ENCODE data around the gene ARX.

The ARX gene

GRCh38 chrX:24963823-24964222 lies 51.9 kb downstream of the ARX start:
- no peak for TF ChIP-seq CTCF (conservative IDR thresholded peaks at IDR 0.05; ENCODE audit: low read length)
- no peak overlapping the region for H3K4me3 ChIP-seq (ENCODE audit: low read length)
- DNase-seq (ENCODE audit: low read depth), result peak; percentile 10

- no peak for TF ChIP-seq CTCF (conservative IDR thresholded peaks at IDR 0.05; ENCODE audit: low read length)
- DNase-seq (ENCODE audit: low read depth), result no peak
- no peak overlapping the region for H3K4me3 ChIP-seq (ENCODE audit: low read length)
Observed at GRCh38 chrX:24961809-24962208, 54.0 kb downstream of the ARX start.

- H3K4me3 ChIP-seq (ENCODE audit: low read length), result no peak overlapping the region
- peak; percentile 40 for DNase-seq (ENCODE audit: low read depth)
- TF ChIP-seq CTCF (conservative IDR thresholded peaks at IDR 0.05; ENCODE audit: low read length), result no peak
Observed at GRCh38 chrX:24956828-24957227, 58.9 kb downstream of the ARX start.

- DNase-seq (ENCODE audit: low read depth), result no peak
- no peak overlapping the region for H3K4me3 ChIP-seq (ENCODE audit: low read length)
- TF ChIP-seq CTCF (conservative IDR thresholded peaks at IDR 0.05; ENCODE audit: low read length), result no peak
Observed at GRCh38 chrX:24955372-24955930, 60.3 kb downstream of the ARX start.

- no peak overlapping the region for H3K4me3 ChIP-seq (ENCODE audit: low read length)
- no peak for TF ChIP-seq CTCF (conservative IDR thresholded peaks at IDR 0.05; ENCODE audit: low read length)
- no peak for DNase-seq (ENCODE audit: low read depth)
Observed at GRCh38 chrX:24954732-24955131, 61.0 kb downstream of the ARX start.
